ENCODE measurements around the gene RAMP2. TPM values are rescaled to one million over a fixed set of nuclear protein-coding genes. Genes with fewer than 3 reads are reported as not detected.
A peak's percentile ranks its signal among the peaks of the same experiment; 100 is the strongest.

RAMP2 gene
- total and polyA plus RNA-seq, 8 donors, result 2.4 to 26.5 (median 7.2) TPM

GRCh38 chr17:42772945-42773289 lies 11.9 kb downstream of the RAMP2 start:
- H3K27me3 ChIP-seq, result no peaks in the 10 kb centered on the region
- H3K9me3 ChIP-seq, result no peaks in the 10 kb centered on the region
- intact Hi-C loops (cut with DNase I), result no loop called here
- ATAC-seq (peak in 3 of 4 donors; percentile 10 to 15 (median 12)), FAIRE-seq (no peak), DNase-seq (no peak)
- TF ChIP-seq, protein P1, sequence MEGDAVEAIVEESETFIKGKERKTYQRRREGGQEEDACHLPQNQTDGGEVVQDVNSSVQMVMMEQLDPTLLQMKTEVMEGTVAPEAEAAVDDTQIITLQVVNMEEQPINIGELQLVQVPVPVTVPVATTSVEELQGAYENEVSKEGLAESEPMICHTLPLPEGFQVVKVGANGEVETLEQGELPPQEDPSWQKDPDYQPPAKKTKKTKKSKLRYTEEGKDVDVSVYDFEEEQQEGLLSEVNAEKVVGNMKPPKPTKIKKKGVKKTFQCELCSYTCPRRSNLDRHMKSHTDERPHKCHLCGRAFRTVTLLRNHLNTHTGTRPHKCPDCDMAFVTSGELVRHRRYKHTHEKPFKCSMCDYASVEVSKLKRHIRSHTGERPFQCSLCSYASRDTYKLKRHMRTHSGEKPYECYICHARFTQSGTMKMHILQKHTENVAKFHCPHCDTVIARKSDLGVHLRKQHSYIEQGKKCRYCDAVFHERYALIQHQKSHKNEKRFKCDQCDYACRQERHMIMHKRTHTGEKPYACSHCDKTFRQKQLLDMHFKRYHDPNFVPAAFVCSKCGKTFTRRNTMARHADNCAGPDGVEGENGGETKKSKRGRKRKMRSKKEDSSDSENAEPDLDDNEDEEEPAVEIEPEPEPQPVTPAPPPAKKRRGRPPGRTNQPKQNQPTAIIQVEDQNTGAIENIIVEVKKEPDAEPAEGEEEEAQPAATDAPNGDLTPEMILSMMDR (IDR thresholded peaks at IDR 0.05), result no peak
- 3 to 8% methylated on average over 3 of the region's 3 CpGs for WGBS, 2 donors
- H3K27ac ChIP-seq, result peak overlapping the region; percentile 11 to 71 (median 41)
- peaks cover 0 to 17% (median 0%) of the 10 kb centered on the region in 3 donors for H3K4me1 ChIP-seq
- peaks cover 0 to 12% (median 6%) of the 10 kb centered on the region in 3 donors for H3K36me3 ChIP-seq
- H3K4me3 ChIP-seq, result peak overlapping the region; percentile 55 to 98 (median 76)

- Histone ChIP-seq H3K27me3 (no peaks in the 10 kb centered on the region), H3K4me1 (peaks cover 0 to 17% (median 0%) of the 10 kb centered on the region in 3 donors), H3K36me3 (peaks cover 0 to 18% (median 12%) of the 10 kb centered on the region in 3 donors), H3K27ac (peak within 1 kb of the TSS; percentile 11 to 71 (median 41)), H3K4me3 (peak within 1 kb of the TSS; percentile 55 to 98 (median 76)), H3K9me3 (no peaks in the 10 kb centered on the region)
- 0% methylated on average over 39 of the region's 39 CpGs for WGBS, 2 donors
- TF ChIP-seq, protein P1 (IDR thresholded peaks at IDR 0.05), result no peak
- ATAC-seq (peak; percentile 93 to 99 (median 98)), FAIRE-seq (no peak), DNase-seq (peak in 5 of 6 donors; percentile 70 to 80 (median 71))
- intact Hi-C loops (cut with DNase I), result no loop called here
Measured at GRCh38 chr17:42773290-42774035, 12.4 kb downstream of the RAMP2 start, which contains the start of gene VPS25. TSS of gene VPS25 (plus strand) at chr17:42773449. CDS start at chr17:42773476, 27 bp downstream.

DNA sequence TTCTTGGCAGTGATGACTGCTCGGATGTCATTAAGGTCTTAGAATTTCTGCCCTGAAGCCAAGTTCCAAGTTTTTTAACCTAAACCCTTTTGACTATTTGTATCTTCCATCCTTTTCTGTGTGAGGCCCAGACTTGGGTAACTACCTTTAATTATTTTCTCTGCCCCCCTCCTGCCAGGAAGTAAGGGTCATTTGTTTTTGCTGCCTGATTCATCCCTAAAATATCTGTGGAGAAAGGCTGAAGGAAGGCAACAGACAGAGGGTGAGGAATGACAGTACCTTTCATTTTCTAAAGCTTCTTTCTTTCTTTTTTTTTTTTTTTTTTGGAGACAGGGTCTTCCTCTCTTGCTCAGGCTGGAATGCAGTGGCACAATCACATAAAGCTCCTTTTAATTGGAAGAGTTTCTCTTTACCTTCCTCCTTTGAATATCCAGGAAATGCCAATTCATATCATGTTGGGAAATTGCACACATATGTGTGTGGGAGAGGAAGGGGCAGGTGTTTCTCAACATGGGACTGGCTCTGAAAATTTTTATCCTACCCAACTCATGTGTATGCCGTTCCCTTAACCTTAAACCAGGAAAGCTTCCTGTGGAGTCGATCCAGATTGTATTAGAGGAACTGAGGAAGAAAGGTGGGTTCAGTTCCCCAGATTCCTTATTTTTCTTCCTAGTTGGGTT lies 13.2 kb downstream of the RAMP2 start:
- TF ChIP-seq, protein P1 (IDR thresholded peaks at IDR 0.05), result no peak
- H3K36me3 ChIP-seq, result peaks cover 0 to 25% (median 13%) of the 10 kb centered on the region in 3 donors
- H3K27ac ChIP-seq, result no peak overlapping the region
- H3K4me3 ChIP-seq, result peak overlapping the region; percentile 55 to 98 (median 76)
- no peaks in the 10 kb centered on the region for H3K9me3 ChIP-seq
- intact Hi-C loops (cut with DNase I), result no loop called here
- FAIRE-seq (no peak), ATAC-seq (no peak), DNase-seq (no peak)
- H3K27me3 ChIP-seq, result no peaks in the 10 kb centered on the region
- H3K4me1 ChIP-seq, result peaks cover 0 to 17% (median 0%) of the 10 kb centered on the region in 3 donors
- 69 to 72% methylated on average over 3 of the region's 3 CpGs for WGBS, 2 donors

GRCh38 chr17:42775534-42776098 lies 14.6 kb downstream of the RAMP2 start:
- ATAC-seq (no peak), FAIRE-seq (no peak), DNase-seq (no peak)
- intact Hi-C loops (cut with DNase I), result no loop called here
- TF ChIP-seq, protein P1 (IDR thresholded peaks at IDR 0.05), result no peak
- no peak overlapping the region for H3K27ac ChIP-seq
- 56 to 57% methylated on average over 3 of the region's 3 CpGs for WGBS, 2 donors
- H3K27me3 ChIP-seq, result peaks cover 0 to under 1% (median 0%) of the 10 kb centered on the region in 4 donors
- H3K36me3 ChIP-seq, result peaks cover 0 to 29% (median 13%) of the 10 kb centered on the region in 3 donors
- peaks cover 0 to 17% (median 3%) of the 10 kb centered on the region in 3 donors for H3K4me1 ChIP-seq
- no peaks in the 10 kb centered on the region for H3K9me3 ChIP-seq
- H3K4me3 ChIP-seq, result no peak overlapping the region
